HG03469 (cell line): ENCODE results near the gene ZNF614.
"Not testable (repeated sequence)": the region's sequence is repeated elsewhere in the genome, so short reads cannot be mapped to it uniquely, and the experiment has no call there.

Source experiments
- ATAC-seq: cut with Tn5 transposase; IDR thresholded peaks from one replicate; pipeline ENCODE4 v1.9.1; 2021; ENCODE audit warnings: mild to moderate bottlenecking, moderate library complexity, moderate number of reproducible peaks; ENCODE audit not compliant: unreplicated experiment

Gene ZNF614

GRCh38 chr19:52028027-52028779, at the start of gene ZNF614:
ZNF614 (minus strand) TSS chr19:52028379; CDS start chr19:52025745, 2,634 bp downstream.
- ATAC-seq: peak; percentile 48

GRCh38 chr19:52070496-52070895, 42.3 kb upstream of the ZNF614 start:
- ATAC-seq: no peak

- ATAC-seq: no peak
Observed at GRCh38 chr19:52069653-52070052, 41.5 kb upstream of the ZNF614 start.

- ATAC-seq: no peak
Observed at GRCh38 chr19:52066258-52066863, 38.2 kb upstream of the ZNF614 start.

- ATAC-seq: no peak
Observed at GRCh38 chr19:52065399-52065798, 37.2 kb upstream of the ZNF614 start.

GRCh38 chr19:52056480-52056879, 28.3 kb upstream of the ZNF614 start:
- ATAC-seq: not testable (repeated sequence)

GRCh38 chr19:52051736-52052135, 23.6 kb upstream of the ZNF614 start:
- ATAC-seq: not testable (repeated sequence)

GRCh38 chr19:52048555-52049501, 20.6 kb upstream of the ZNF614 start, which contains the start of gene ZNF432:
ZNF432 (minus strand) TSS chr19:52048838; CDS start chr19:52046868, 1,970 bp downstream.
- ATAC-seq: peak; percentile 46

- no peak for ATAC-seq
Observed at GRCh38 chr19:52039169-52039568, 11.0 kb upstream of the ZNF614 start.

- no peak for ATAC-seq
Observed at GRCh38 chr19:52034051-52034728, 6.0 kb upstream of the ZNF614 start.

GRCh38 chr19:52028780-52029123, 573 bp upstream of the ZNF614 start:
- ATAC-seq: no peak

- not testable (repeated sequence) for ATAC-seq
Observed at GRCh38 chr19:52026255-52026990, 1.8 kb downstream of the ZNF614 start.

- ATAC-seq: not testable (repeated sequence)
Observed at GRCh38 chr19:52024478-52024877, 3.7 kb downstream of the ZNF614 start.

GRCh38 chr19:52022193-52022592, 6.0 kb downstream of the ZNF614 start:
- ATAC-seq: no peak

- ATAC-seq: no peak
Observed at GRCh38 chr19:52020506-52020905, 7.7 kb downstream of the ZNF614 start.

- no peak for ATAC-seq
Observed at GRCh38 chr19:52010674-52011073, 17.5 kb downstream of the ZNF614 start.

GRCh38 chr19:52007806-52008557, 20.2 kb downstream of the ZNF614 start, which contains the start of gene ZNF615:
ZNF615 (minus strand) TSS chr19:52008211; CDS start chr19:52003711, 4,500 bp downstream.
- ATAC-seq: peak; percentile 54

- no peak for ATAC-seq
Observed at GRCh38 chr19:52007451-52007805, 20.8 kb downstream of the ZNF614 start.

- no peak for ATAC-seq
Observed at GRCh38 chr19:51994048-51994644, 34.0 kb downstream of the ZNF614 start.
